WTC11 (cell line): ENCODE results near the gene EBPL. TPM values are rescaled to one million over a fixed set of nuclear protein-coding genes. Genes with fewer than 3 reads are reported as not detected.

Experiments
- ATAC-seq: fragments of 200-7000 bp; cut with Tn5 transposase; 2 replicates; pipeline ENCODE4 v1.10.0; 2021; ENCODE audit warnings: mild to moderate bottlenecking, moderate library complexity
- CTCF ChIA-PET: fragments of 300-600 bp; sonication (Branson Sonifier 250); formaldehyde crosslinking; loops from one replicate; lab custom pipeline; 2021; ENCODE audit warnings: antibody characterized with exemption; lab: Charles Lee
- POLR2A ChIA-PET: fragments of 350-600 bp; sonication (Branson Sonifier 250); formaldehyde crosslinking; loops from one replicate; lab custom pipeline; 2021; ENCODE audit warnings: antibody characterized with exemption; lab: Charles Lee
- DNase-seq: peaks from one replicate; pipeline ENCODE4 v3.0.0; 2021; ENCODE audit warnings: low spot score
- H3K27ac Mint-ChIP-seq: 2 replicates; pipeline ENCODE4 v1.8.0; 2021; ENCODE audit warnings: mixed read lengths
- H3K27me3 Mint-ChIP-seq: 2 replicates; pipeline ENCODE4 v1.8.0; 2021; ENCODE audit warnings: low read depth, mild to moderate bottlenecking, moderate library complexity, mixed read lengths
- H3K36me3 Mint-ChIP-seq: 2 replicates; pipeline ENCODE4 v1.8.0; 2021; ENCODE audit warnings: mixed read lengths
- H3K4me1 Mint-ChIP-seq: 2 replicates; pipeline ENCODE4 v1.8.0; 2022; ENCODE audit warnings: mixed read lengths
- H3K4me3 Mint-ChIP-seq: 2 replicates; pipeline ENCODE4 v1.8.0; 2021; ENCODE audit warnings: mild to moderate bottlenecking, moderate library complexity, mixed read lengths
- H3K9me3 Mint-ChIP-seq: 2 replicates; pipeline ENCODE4 v1.8.0; 2021; ENCODE audit warnings: mixed read lengths
- AFF4 ChIP-seq: sonication (generic); formaldehyde crosslinking; IDR thresholded peaks from 2 replicates; pipeline ENCODE4 v1.8.1; 2023; ENCODE audit warnings: mild to moderate bottlenecking, missing genetic modification reagents, borderline replicate concordance
- ATF3 ChIP-seq: sonication (generic); formaldehyde crosslinking; conservative IDR thresholded peaks from 2 replicates; pipeline ENCODE4 v1.8.1; 2022; ENCODE audit warnings: mild to moderate bottlenecking, missing genetic modification reagents
- CTCF ChIP-seq: fragments of 200-600 bp; IDR thresholded peaks from 2 replicates; pipeline ENCODE4 v1.8.0; 2022; ENCODE audit warnings: antibody characterized with exemption
- FOXJ3 ChIP-seq: sonication (generic); formaldehyde crosslinking; IDR thresholded peaks from 2 replicates; pipeline ENCODE4 v1.9.0; 2021; ENCODE audit warnings: missing genetic modification reagents, mild to moderate bottlenecking, borderline replicate concordance
- GTF2I ChIP-seq: fragments of 250-450 bp; sonication (Bioruptor Pico); conservative IDR thresholded peaks from 2 replicates; pipeline ENCODE4 v1.4.0; 2021; ENCODE audit warnings: mild to moderate bottlenecking
- JAZF1 ChIP-seq: fragments of 250-450 bp; sonication (Bioruptor Pico); IDR thresholded peaks from 2 replicates; pipeline ENCODE4 v1.9.0; 2021; ENCODE audit warnings: moderate library complexity, mild to moderate bottlenecking, inconsistent platforms
- MAX ChIP-seq: sonication (generic); formaldehyde crosslinking; IDR thresholded peaks from 2 replicates; pipeline ENCODE4 v1.8.0; 2022; ENCODE audit warnings: mild to moderate bottlenecking, missing genetic modification reagents
- NFATC4 ChIP-seq: fragments of 250-450 bp; sonication (Bioruptor Pico); IDR thresholded peaks from 2 replicates; pipeline ENCODE4 v1.9.0; 2021; ENCODE audit warnings: mild to moderate bottlenecking
- NR3C1 ChIP-seq: sonication (generic); formaldehyde crosslinking; conservative IDR thresholded peaks from 2 replicates; pipeline ENCODE4 v1.8.1; 2023; ENCODE audit warnings: low read depth, mild to moderate bottlenecking, missing genetic modification reagents
- RORB ChIP-seq: fragments of 250-450 bp; sonication (Bioruptor Pico); IDR thresholded peaks from 2 replicates; pipeline ENCODE4 v1.9.0; 2021; ENCODE audit warnings: mild to moderate bottlenecking
- SOX15 ChIP-seq: fragments of 250-450 bp; sonication (Bioruptor Pico); IDR thresholded peaks from 2 replicates; pipeline ENCODE4 v1.9.0; 2021; ENCODE audit warnings: mild to moderate bottlenecking
- SP1 ChIP-seq: sonication (generic); formaldehyde crosslinking; conservative IDR thresholded peaks from 2 replicates; pipeline ENCODE4 v1.8.1; 2022; ENCODE audit warnings: missing genetic modification reagents
- ZNF317 ChIP-seq: sonication (generic); formaldehyde crosslinking; IDR thresholded peaks from 2 replicates; pipeline ENCODE4 v1.8.1; 2023; ENCODE audit warnings: low read depth, mild to moderate bottlenecking, moderate library complexity, missing genetic modification reagents, borderline replicate concordance
- ZNF396 ChIP-seq: fragments of 250-450 bp; sonication (Bioruptor Pico); IDR thresholded peaks from 2 replicates; pipeline ENCODE4 v1.8.0; 2021; ENCODE audit warnings: mild to moderate bottlenecking, moderate library complexity, borderline replicate concordance
- ZNF416 ChIP-seq: fragments of 250-450 bp; sonication (Bioruptor Pico); IDR thresholded peaks from 2 replicates; pipeline ENCODE4 v1.9.0; 2021; ENCODE audit warnings: mild to moderate bottlenecking, inconsistent platforms
- ZNF671 ChIP-seq: fragments of 250-450 bp; sonication (Bioruptor Pico); IDR thresholded peaks from 2 replicates; pipeline ENCODE4 v1.8.0; 2021; ENCODE audit warnings: mild to moderate bottlenecking
- total RNA-seq: library from RNA; stranded (reverse); gene quantifications from 3 replicates; pipeline ENCODE4 v1.2.3, GENCODE V29; 2021
- TF ChIP-seq, protein P1 (sequence below): sonication (generic); formaldehyde crosslinking; IDR thresholded peaks from 2 replicates; pipeline ENCODE4 v1.8.1; 2023; ENCODE audit warnings: mild to moderate bottlenecking, moderate library complexity, missing genetic modification reagents

EBPL gene
- total RNA-seq, 1 experiment from 2014 or later, result 92.5 TPM

DNA sequence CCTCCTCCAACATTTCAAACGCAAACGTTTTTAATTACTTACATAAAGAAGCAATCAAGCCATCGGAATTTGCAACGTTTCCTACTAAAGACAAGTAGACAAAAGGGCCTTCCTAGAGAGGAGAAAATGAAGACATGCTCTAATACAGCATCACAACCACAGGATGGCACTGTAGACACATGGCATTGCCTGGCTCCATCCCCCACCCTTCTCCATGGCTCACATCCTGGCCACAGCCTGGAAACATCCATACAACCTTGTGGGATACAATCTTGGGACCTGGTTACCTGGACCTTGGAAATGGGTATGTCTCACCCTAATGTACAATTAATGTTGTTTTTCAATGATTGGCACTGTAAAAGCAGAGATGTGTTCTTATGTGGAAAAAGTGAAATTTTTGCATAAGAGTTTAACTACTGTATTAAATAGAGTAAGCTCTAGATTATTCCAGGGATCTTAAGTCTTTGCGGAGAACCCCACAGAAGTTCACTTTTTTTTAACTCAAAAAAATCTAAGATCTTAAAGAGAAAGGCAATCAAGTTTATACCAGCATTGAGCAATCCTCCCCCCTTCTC is 21.5 kb downstream of the EBPL start:
- peak; percentile 99 for ATAC-seq
- H3K9me3 Mint-ChIP-seq, result no peaks in the 10 kb centered on the region; the same call in 1 of the 2 replicates
- H3K4me1 Mint-ChIP-seq, result peaks cover 34% of the 10 kb centered on the region
- no peak overlapping the region for H3K4me3 Mint-ChIP-seq
- POLR2A ChIA-PET, result interaction anchor here (1.0 kb wide), 1 partner anchor 29 kb away, joined by 4 read pairs; no protein-coding TSS in a partner anchor
- CTCF ChIA-PET, result interaction anchor here (0.8 to 2.1 kb wide), 6 partner anchors 13 to 177 kb away, joined by 4 to 8 read pairs (median 5); partner anchors contain the start of gene KPNA3
- no peak overlapping the region for H3K27ac Mint-ChIP-seq
- DNase-seq, result peak; percentile 64
- no peak for TF ChIP-seq MAX (CRISPR knock-in tag)
- no peak for TF ChIP-seq FOXJ3 (CRISPR knock-in tag)
- no peak for TF ChIP-seq ZNF416 (CRISPR knock-in tag)
- TF ChIP-seq NR3C1 (CRISPR knock-in tag), result no peak
- TF ChIP-seq CTCF, result peak; percentile 26; the same call in 1 of the 2 replicates
- no peak for TF ChIP-seq SOX15
- TF ChIP-seq ATF3, result no peak
- no peak for TF ChIP-seq AFF4 (CRISPR knock-in tag)
- no peaks in the 10 kb centered on the region for H3K27me3 Mint-ChIP-seq
- H3K36me3 Mint-ChIP-seq, result peaks cover 34% of the 10 kb centered on the region

- CTCF ChIA-PET, result no interaction called here
- no peak for DNase-seq
- no peak overlapping the region for H3K27ac Mint-ChIP-seq
- TF ChIP-seq SP1 (CRISPR knock-in tag), result no peak
- TF ChIP-seq GTF2I (CRISPR knock-in tag), result no peak
- TF ChIP-seq, all 79 proteins: peak for 0
- POLR2A ChIA-PET, result no interaction called here
- no peak for ATAC-seq
- Mint-ChIP-seq H3K4me3 (no peak overlapping the region), H3K9me3 (no peaks in the 10 kb centered on the region; the same call in 1 of the 2 replicates), H3K36me3 (peaks cover 39% of the 10 kb centered on the region), H3K4me1 (peaks cover 32% of the 10 kb centered on the region), H3K27me3 (no peaks in the 10 kb centered on the region)
Observed at GRCh38 chr13:49667773-49668172, 23.5 kb downstream of the EBPL start.

GRCh38 chr13:49664606-49665005 is 26.7 kb downstream of the EBPL start:
- H3K4me1 Mint-ChIP-seq, result peaks cover 2% of the 10 kb centered on the region
- POLR2A ChIA-PET, result no interaction called here
- CTCF ChIA-PET, result no interaction called here
- ATAC-seq (no peak; the same call in 1 of the 2 replicates), DNase-seq (no peak)
- H3K27ac Mint-ChIP-seq, result no peak overlapping the region
- TF ChIP-seq, protein P1, sequence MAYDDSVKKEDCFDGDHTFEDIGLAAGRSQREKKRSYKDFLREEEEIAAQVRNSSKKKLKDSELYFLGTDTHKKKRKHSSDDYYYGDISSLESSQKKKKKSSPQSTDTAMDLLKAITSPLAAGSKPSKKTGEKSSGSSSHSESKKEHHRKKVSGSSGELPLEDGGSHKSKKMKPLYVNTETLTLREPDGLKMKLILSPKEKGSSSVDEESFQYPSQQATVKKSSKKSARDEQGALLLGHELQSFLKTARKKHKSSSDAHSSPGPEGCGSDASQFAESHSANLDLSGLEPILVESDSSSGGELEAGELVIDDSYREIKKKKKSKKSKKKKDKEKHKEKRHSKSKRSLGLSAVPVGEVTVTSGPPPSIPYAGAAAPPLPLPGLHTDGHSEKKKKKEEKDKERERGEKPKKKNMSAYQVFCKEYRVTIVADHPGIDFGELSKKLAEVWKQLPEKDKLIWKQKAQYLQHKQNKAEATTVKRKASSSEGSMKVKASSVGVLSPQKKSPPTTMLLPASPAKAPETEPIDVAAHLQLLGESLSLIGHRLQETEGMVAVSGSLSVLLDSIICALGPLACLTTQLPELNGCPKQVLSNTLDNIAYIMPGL (CRISPR knock-in tag), result no peak
- no peak for TF ChIP-seq NFATC4 (CRISPR knock-in tag)
- TF ChIP-seq ZNF396 (CRISPR knock-in tag), result no peak
- no peak for TF ChIP-seq ZNF317
- no peak for TF ChIP-seq RORB (CRISPR knock-in tag)
- TF ChIP-seq JAZF1, result no peak
- no peak for TF ChIP-seq ZNF671 (CRISPR knock-in tag)
- no peaks in the 10 kb centered on the region; the same call in 1 of the 2 replicates for H3K9me3 Mint-ChIP-seq
- no peak overlapping the region for H3K4me3 Mint-ChIP-seq
- H3K36me3 Mint-ChIP-seq, result peaks cover 59% of the 10 kb centered on the region
- H3K27me3 Mint-ChIP-seq, result no peaks in the 10 kb centered on the region
